GM21737 (cell line): ENCODE results near the gene SPATA12.

ENCODE experiments used
- ATAC-seq: cut with Tn5 transposase; IDR thresholded peaks from one replicate; pipeline ENCODE4 v1.9.1; 2021; ENCODE audit warnings: mild to moderate bottlenecking, moderate library complexity; ENCODE audit not compliant: unreplicated experiment

SPATA12 gene

GRCh38 chr3:57048728-57049127 lies 11.7 kb upstream of the SPATA12 start:
- no peak for ATAC-seq

GRCh38 chr3:57052662-57053061 lies 7.8 kb upstream of the SPATA12 start:
- no peak for ATAC-seq

GRCh38 chr3:57053122-57053521 lies 7.3 kb upstream of the SPATA12 start:
- ATAC-seq, result no peak

GRCh38 chr3:57057351-57057750 lies 3.1 kb upstream of the SPATA12 start:
- ATAC-seq, result no peak

GRCh38 chr3:57059411-57059810 lies 1.1 kb upstream of the SPATA12 start:
- ATAC-seq, result no peak

- no peak for ATAC-seq
Measured at GRCh38 chr3:57061556-57061955, 1.1 kb downstream of the SPATA12 start.

GRCh38 chr3:57062101-57062631 lies 1.7 kb downstream of the SPATA12 start:
- ATAC-seq, result no peak

GRCh38 chr3:57063032-57063431 lies 2.6 kb downstream of the SPATA12 start:
- no peak for ATAC-seq

- no peak for ATAC-seq
Measured at GRCh38 chr3:57064001-57064400, 3.5 kb downstream of the SPATA12 start.

GRCh38 chr3:57064572-57064971 lies 4.1 kb downstream of the SPATA12 start:
- no peak for ATAC-seq

GRCh38 chr3:57065588-57065987 lies 5.1 kb downstream of the SPATA12 start:
- ATAC-seq, result no peak

GRCh38 chr3:57066471-57066870 lies 6.0 kb downstream of the SPATA12 start:
- no peak for ATAC-seq

- peak; percentile 99 for ATAC-seq
Measured at GRCh38 chr3:57068437-57069089, 8.1 kb downstream of the SPATA12 start.

- ATAC-seq, result no peak
Measured at GRCh38 chr3:57069503-57069902, 9.0 kb downstream of the SPATA12 start.

- ATAC-seq, result no peak
Measured at GRCh38 chr3:57073628-57074027, 13.2 kb downstream of the SPATA12 start.

- ATAC-seq, result no peak
Measured at GRCh38 chr3:57074135-57074534, 13.7 kb downstream of the SPATA12 start.

- no peak for ATAC-seq
Measured at GRCh38 chr3:57076422-57076951, 16.0 kb downstream of the SPATA12 start.

GRCh38 chr3:57077630-57078343 lies 17.3 kb downstream of the SPATA12 start:
- ATAC-seq, result no peak

- ATAC-seq, result no peak
Measured at GRCh38 chr3:57078344-57078634, 17.8 kb downstream of the SPATA12 start.

GRCh38 chr3:57078635-57079473 lies 18.4 kb downstream of the SPATA12 start:
- ATAC-seq, result no peak

GRCh38 chr3:57079474-57079831 lies 19.0 kb downstream of the SPATA12 start:
- ATAC-seq, result no peak

GRCh38 chr3:57080171-57080570 lies 19.7 kb downstream of the SPATA12 start:
- ATAC-seq, result no peak
